ENCODE data around the gene GRID1.

Gene GRID1

DNA sequence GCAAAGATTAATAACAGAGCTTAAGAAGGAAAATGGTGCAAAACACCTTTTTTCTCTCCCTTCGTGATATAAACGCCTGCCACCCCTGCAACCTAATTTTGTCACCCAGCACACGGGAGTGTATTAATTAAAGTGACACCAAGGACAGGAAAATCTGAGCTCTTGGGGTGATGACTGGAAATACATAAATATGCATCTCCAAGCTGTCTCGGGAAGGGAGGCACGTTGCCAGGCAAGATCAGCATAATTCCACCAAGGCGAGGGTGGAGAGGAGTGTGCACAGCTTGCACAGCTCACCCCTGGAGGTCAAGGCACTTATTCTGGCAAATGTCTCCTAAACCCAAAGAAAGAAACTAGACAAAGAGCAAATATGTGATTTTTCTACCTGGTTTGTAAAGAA lies 700.9 kb downstream of the GRID1 start:
- H3K4me3 ChIP-seq (replicated peaks in 1 of 2; ENCODE audit: low read depth in 2 of 2, low read length in 2 of 2): no peak overlapping the region
- TF ChIP-seq, protein P1, sequence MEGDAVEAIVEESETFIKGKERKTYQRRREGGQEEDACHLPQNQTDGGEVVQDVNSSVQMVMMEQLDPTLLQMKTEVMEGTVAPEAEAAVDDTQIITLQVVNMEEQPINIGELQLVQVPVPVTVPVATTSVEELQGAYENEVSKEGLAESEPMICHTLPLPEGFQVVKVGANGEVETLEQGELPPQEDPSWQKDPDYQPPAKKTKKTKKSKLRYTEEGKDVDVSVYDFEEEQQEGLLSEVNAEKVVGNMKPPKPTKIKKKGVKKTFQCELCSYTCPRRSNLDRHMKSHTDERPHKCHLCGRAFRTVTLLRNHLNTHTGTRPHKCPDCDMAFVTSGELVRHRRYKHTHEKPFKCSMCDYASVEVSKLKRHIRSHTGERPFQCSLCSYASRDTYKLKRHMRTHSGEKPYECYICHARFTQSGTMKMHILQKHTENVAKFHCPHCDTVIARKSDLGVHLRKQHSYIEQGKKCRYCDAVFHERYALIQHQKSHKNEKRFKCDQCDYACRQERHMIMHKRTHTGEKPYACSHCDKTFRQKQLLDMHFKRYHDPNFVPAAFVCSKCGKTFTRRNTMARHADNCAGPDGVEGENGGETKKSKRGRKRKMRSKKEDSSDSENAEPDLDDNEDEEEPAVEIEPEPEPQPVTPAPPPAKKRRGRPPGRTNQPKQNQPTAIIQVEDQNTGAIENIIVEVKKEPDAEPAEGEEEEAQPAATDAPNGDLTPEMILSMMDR (IDR thresholded peaks at IDR 0.05; ENCODE audit: low read depth, low read length): no peak
- no peak for DNase-seq (ENCODE audit: low read depth in 2 of 2)

DNA sequence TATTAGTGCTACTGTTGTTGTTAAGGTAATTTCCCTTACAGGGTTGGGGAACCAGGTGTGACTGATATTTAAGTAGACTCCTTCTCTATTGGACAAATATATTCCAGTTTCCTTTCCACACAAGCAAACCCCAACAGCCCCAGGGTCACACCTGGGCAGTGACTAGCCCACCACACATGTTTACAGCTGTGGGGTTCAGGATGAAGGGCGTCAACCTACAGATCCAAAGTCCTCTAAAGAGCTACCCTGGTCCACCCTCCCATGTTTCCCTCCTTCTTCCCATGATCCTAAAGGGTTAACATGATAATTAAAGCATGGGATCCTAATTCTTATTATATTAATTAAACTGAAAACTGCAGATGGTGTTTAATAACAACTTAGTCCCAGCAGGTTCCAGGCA lies 701.5 kb downstream of the GRID1 start:
- DNase-seq (ENCODE audit: low read depth in 2 of 2): no peak
- TF ChIP-seq, protein P1 (IDR thresholded peaks at IDR 0.05; ENCODE audit: low read depth, low read length): no peak
- H3K4me3 ChIP-seq (replicated peaks in 1 of 2; ENCODE audit: low read depth in 2 of 2, low read length in 2 of 2): no peak overlapping the region

DNA sequence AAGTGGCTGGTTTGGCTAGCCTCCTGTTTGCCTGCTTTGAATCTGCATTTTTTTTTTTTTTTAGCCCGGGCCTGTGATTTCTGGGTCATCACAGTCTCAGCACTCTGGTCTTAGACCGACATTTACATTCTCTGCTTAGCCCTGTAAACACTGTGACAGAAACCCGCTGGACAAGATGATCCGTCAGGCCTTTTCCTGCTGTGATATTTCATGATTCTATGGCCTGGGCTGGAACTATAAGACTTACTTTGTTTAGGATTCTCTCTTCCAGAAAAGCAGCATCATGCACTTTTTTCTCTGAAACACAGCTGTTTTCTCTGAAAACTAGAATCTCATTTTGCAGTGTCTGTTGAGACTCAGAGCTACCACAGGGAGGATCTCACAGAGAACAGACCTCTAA lies 705.5 kb downstream of the GRID1 start:
- TF ChIP-seq, protein P1 (IDR thresholded peaks at IDR 0.05; ENCODE audit: low read depth, low read length): no peak
- DNase-seq (ENCODE audit: low read depth in 2 of 2): no peak
- H3K4me3 ChIP-seq (replicated peaks in 1 of 2; ENCODE audit: low read depth in 2 of 2, low read length in 2 of 2): no peak overlapping the region

DNA sequence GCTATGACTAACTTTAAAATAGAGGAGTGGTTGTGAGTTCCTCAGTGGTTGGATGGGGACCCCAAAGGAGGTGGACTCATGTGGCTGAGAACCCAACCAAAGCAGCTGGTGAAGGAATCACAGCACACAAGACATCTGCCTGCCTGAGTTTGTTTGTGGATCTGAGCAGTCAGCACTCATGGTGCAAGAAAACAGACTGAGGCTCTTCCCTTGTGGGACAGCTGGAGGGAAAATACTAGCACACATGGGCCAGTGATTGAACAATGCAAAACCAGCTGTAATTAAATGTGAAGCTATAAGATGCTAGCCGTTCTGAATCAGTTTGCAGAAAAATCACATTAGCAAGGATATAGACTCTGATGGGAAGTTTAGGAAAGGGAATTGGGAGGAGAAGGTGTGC lies 707.3 kb downstream of the GRID1 start:
- TF ChIP-seq, protein P1 (IDR thresholded peaks at IDR 0.05; ENCODE audit: low read depth, low read length): no peak
- no peak overlapping the region for H3K4me3 ChIP-seq (replicated peaks in 1 of 2; ENCODE audit: low read depth in 2 of 2, low read length in 2 of 2)
- DNase-seq (ENCODE audit: low read depth in 2 of 2): no peak

DNA sequence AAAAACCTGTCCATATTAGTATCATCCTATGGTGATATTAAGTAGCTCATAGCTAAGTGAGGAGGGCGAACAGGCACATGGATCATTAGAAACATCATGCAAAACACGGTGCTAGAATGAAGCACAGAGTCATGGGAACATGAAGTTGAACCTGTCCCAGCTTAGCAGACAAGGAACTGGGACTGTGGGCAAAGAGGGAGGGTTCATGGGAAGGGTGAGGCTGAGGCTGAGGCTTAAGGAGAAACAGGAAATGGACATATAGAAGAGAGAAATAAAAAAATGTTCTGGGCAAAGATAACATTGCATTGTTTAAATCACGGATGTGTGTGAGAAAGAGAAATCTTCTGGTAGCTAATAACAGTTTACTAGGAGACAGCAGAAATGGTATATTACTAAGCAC lies 708.1 kb downstream of the GRID1 start:
- TF ChIP-seq, protein P1 (IDR thresholded peaks at IDR 0.05; ENCODE audit: low read depth, low read length): no peak
- no peak for DNase-seq (ENCODE audit: low read depth in 2 of 2)
- H3K4me3 ChIP-seq (replicated peaks in 1 of 2; ENCODE audit: low read depth in 2 of 2, low read length in 2 of 2): no peak overlapping the region

DNA sequence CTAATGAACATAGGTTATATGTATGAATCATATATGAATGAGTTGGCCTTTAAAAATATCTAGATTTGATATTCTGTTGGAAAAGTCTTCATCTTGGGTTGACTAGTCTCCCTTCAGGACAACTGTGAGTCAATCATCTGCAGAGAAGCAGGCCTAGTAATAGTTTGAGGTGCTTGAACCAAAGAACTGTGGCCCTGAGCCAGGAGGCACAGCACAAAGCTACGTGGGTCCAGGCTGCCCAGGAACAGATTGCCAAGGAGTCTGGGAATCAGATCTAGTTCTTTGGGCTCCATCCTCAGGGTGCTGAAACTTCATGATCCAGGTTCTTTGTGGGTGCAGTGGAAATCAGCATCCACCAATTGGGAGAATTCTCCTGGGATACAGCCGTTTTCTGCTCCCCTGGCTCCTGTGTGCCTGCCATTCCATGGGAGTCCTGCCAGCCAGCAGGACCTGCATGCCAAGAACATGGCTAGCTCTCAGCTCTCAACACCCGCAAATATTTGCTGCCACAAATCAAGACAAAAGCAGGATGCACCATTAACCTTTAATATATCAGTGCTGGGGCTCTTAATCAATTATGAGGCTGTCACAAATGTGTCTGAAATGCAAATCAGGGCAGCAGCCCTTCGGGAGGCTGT lies 709.0 kb downstream of the GRID1 start:
- no peak overlapping the region for H3K4me3 ChIP-seq (replicated peaks in 1 of 2; ENCODE audit: low read depth in 2 of 2, low read length in 2 of 2)
- DNase-seq (ENCODE audit: low read depth in 2 of 2): no peak
- TF ChIP-seq, protein P1 (IDR thresholded peaks at IDR 0.05; ENCODE audit: low read depth, low read length): no peak

DNA sequence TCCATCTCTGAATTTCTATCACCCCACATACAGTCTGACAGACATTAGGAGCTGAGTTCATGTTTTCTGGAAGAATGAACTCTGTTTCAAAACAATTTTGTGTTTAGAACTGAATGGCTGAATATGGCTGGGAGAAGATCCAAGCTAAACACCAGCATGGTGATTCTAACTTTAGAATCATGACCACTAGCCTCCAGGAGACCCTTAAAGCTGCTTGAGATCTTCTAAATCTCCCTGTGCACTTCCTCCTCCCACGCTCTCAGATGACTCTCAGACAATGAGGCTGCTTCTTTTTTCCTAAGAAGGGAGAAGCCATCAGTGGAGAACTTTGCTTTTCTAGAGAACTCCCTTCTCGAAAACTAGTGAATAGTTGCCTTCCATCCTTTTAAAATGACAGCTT lies 711.2 kb downstream of the GRID1 start:
- no peak overlapping the region for H3K4me3 ChIP-seq (replicated peaks in 1 of 2; ENCODE audit: low read depth in 2 of 2, low read length in 2 of 2)
- DNase-seq (ENCODE audit: low read depth in 2 of 2): no peak
- TF ChIP-seq, protein P1 (IDR thresholded peaks at IDR 0.05; ENCODE audit: low read depth, low read length): no peak
